Measurements from ENCODE around the gene SYNGR3. TPM values are rescaled to one million over a fixed set of nuclear protein-coding genes. Genes with fewer than 3 reads are reported as not detected.

SYNGR3 gene
- total and polyA plus RNA-seq, 2 of the 13 experiments (the other 11 are each of a cell fraction or from before 2014, with no cell fraction given), result 0.97 to 5.7 TPM

DNA sequence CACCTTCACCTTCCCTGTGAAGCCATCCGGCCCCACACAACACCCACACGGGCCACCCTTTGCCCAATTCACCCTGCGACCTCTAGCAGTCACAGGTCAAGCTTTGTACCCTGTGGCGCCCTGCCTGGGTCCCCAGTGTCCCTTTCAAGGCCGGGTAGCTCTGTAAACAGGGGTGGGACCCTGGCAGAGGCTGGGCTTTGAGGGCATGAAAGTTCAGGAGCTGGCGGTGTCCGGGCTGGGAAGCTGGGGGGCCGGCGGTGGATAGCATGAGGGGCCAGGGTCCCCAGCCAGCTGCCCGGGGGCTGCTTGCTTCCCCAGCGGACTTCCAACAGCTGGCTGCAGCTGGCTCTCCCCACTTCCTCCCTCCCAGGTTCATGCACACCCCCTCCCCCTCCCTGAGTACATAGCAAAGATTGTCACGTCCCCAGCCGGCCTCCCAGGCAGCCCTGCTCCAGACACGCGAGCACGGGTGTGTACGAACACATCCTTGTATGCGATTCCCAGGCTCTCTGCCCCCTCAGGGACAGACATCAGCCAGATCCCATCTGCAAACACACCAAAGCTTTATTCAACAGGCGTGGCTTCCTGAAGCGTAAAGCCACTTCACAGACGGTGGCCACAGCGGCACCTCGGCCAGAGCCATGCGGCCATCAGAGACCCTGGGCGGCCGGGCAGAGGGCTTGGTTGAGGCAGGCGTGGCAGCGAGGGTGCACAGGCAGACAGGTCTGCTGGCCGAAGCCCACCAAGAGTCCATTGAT lies 49.7 kb downstream of the SYNGR3 start (continued):
- TF ChIP-seq PHF21A (CRISPR knock-in tag; IDR thresholded peaks at IDR 0.05) (peak; percentile 94), NR2F6 (IDR thresholded peaks at IDR 0.05) (peak; percentile 95), NR2F6 (CRISPR knock-in tag; IDR thresholded peaks at IDR 0.05) (peak; percentile 97), JDP2 (CRISPR knock-in tag; IDR thresholded peaks at IDR 0.05; ENCODE audit: borderline replicate concordance) (no peak), ZNF101 (CRISPR knock-in tag; IDR thresholded peaks at IDR 0.05; ENCODE audit: borderline replicate concordance, low read depth) (no peak), ELF1 (CRISPR knock-in tag; IDR thresholded peaks at IDR 0.05) (no peak; the same call in 1 of the 2 replicates), ZSCAN22 (CRISPR knock-in tag; IDR thresholded peaks at IDR 0.05) (no peak), KMT2A (CRISPR knock-in tag; IDR thresholded peaks at IDR 0.05) (peak; percentile 8; the same call in 1 of the 2 replicates), RBM22 (optimal IDR thresholded peaks at IDR 0.05; ENCODE audit: low read length) (peak; percentile 49), KLF6 (CRISPR knock-in tag; IDR thresholded peaks at IDR 0.05) (no peak; the same call in 1 of the 2 replicates), JARID2 (CRISPR knock-in tag; IDR thresholded peaks at IDR 0.05; ENCODE audit: insufficient replicate concordance) (no peak), ARNT2 (CRISPR knock-in tag; IDR thresholded peaks at IDR 0.05; ENCODE audit: low read depth) (0 out of 2 replicates have a peak, but pooled peaks have one; percentile 51), MAFK (conservative IDR thresholded peaks at IDR 0.05 in 1 of 2, IDR thresholded peaks at IDR 0.05 in 1 of 2; ENCODE audit: low read length in 2 of 2) (no peak), NR2F1 (CRISPR knock-in tag; IDR thresholded peaks at IDR 0.05) (peak; percentile 88 to 96), NBN (conservative IDR thresholded peaks at IDR 0.05) (no peak), SAP130 (CRISPR knock-in tag; IDR thresholded peaks at IDR 0.05; ENCODE audit: low read depth) (peak; percentile 86), TAF1 (CRISPR knock-in tag; IDR thresholded peaks at IDR 0.05) (no peak), NFE2L1 (CRISPR knock-in tag; IDR thresholded peaks at IDR 0.05; ENCODE audit: borderline replicate concordance) (no peak)
- TF ChIP-seq, protein P1, sequence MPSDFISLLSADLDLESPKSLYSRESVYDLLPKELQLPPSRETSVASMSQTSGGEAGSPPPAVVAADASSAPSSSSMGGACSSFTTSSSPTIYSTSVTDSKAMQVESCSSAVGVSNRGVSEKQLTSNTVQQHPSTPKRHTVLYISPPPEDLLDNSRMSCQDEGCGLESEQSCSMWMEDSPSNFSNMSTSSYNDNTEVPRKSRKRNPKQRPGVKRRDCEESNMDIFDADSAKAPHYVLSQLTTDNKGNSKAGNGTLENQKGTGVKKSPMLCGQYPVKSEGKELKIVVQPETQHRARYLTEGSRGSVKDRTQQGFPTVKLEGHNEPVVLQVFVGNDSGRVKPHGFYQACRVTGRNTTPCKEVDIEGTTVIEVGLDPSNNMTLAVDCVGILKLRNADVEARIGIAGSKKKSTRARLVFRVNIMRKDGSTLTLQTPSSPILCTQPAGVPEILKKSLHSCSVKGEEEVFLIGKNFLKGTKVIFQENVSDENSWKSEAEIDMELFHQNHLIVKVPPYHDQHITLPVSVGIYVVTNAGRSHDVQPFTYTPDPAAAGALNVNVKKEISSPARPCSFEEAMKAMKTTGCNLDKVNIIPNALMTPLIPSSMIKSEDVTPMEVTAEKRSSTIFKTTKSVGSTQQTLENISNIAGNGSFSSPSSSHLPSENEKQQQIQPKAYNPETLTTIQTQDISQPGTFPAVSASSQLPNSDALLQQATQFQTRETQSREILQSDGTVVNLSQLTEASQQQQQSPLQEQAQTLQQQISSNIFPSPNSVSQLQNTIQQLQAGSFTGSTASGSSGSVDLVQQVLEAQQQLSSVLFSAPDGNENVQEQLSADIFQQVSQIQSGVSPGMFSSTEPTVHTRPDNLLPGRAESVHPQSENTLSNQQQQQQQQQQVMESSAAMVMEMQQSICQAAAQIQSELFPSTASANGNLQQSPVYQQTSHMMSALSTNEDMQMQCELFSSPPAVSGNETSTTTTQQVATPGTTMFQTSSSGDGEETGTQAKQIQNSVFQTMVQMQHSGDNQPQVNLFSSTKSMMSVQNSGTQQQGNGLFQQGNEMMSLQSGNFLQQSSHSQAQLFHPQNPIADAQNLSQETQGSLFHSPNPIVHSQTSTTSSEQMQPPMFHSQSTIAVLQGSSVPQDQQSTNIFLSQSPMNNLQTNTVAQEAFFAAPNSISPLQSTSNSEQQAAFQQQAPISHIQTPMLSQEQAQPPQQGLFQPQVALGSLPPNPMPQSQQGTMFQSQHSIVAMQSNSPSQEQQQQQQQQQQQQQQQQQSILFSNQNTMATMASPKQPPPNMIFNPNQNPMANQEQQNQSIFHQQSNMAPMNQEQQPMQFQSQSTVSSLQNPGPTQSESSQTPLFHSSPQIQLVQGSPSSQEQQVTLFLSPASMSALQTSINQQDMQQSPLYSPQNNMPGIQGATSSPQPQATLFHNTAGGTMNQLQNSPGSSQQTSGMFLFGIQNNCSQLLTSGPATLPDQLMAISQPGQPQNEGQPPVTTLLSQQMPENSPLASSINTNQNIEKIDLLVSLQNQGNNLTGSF (CRISPR knock-in tag; IDR thresholded peaks at IDR 0.05), result peak; percentile 56; the same call in 1 of the 2 replicates
- TF ChIP-seq, protein P2, sequence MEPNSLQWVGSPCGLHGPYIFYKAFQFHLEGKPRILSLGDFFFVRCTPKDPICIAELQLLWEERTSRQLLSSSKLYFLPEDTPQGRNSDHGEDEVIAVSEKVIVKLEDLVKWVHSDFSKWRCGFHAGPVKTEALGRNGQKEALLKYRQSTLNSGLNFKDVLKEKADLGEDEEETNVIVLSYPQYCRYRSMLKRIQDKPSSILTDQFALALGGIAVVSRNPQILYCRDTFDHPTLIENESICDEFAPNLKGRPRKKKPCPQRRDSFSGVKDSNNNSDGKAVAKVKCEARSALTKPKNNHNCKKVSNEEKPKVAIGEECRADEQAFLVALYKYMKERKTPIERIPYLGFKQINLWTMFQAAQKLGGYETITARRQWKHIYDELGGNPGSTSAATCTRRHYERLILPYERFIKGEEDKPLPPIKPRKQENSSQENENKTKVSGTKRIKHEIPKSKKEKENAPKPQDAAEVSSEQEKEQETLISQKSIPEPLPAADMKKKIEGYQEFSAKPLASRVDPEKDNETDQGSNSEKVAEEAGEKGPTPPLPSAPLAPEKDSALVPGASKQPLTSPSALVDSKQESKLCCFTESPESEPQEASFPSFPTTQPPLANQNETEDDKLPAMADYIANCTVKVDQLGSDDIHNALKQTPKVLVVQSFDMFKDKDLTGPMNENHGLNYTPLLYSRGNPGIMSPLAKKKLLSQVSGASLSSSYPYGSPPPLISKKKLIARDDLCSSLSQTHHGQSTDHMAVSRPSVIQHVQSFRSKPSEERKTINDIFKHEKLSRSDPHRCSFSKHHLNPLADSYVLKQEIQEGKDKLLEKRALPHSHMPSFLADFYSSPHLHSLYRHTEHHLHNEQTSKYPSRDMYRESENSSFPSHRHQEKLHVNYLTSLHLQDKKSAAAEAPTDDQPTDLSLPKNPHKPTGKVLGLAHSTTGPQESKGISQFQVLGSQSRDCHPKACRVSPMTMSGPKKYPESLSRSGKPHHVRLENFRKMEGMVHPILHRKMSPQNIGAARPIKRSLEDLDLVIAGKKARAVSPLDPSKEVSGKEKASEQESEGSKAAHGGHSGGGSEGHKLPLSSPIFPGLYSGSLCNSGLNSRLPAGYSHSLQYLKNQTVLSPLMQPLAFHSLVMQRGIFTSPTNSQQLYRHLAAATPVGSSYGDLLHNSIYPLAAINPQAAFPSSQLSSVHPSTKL (CRISPR knock-in tag; IDR thresholded peaks at IDR 0.05), result peak; percentile 81

Data from HepG2 (cell line).